ENCODE results near the gene GRIK3.

The GRIK3 gene

DNA sequence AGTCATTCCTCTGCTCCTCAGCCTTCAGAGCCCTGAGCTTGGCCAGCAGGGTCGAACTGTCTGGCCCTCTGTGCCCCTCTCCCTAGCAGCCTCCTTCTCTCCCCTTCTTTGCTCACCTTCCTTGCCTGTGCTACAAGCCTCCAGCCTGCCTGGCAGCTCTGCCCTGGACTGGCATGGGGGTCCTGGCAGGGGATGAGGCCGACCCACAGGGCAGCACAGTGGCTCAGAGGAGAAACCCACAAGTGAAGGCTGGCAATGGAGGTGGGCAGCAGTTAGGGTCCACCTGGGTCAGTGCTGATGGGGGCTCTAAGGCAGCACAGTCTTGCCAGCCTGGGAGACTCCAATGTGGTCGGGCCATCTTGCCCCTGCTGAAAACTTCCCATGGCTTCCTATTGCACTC is 274.2 kb downstream of the GRIK3 start:
- TF ChIP-seq, protein P1, sequence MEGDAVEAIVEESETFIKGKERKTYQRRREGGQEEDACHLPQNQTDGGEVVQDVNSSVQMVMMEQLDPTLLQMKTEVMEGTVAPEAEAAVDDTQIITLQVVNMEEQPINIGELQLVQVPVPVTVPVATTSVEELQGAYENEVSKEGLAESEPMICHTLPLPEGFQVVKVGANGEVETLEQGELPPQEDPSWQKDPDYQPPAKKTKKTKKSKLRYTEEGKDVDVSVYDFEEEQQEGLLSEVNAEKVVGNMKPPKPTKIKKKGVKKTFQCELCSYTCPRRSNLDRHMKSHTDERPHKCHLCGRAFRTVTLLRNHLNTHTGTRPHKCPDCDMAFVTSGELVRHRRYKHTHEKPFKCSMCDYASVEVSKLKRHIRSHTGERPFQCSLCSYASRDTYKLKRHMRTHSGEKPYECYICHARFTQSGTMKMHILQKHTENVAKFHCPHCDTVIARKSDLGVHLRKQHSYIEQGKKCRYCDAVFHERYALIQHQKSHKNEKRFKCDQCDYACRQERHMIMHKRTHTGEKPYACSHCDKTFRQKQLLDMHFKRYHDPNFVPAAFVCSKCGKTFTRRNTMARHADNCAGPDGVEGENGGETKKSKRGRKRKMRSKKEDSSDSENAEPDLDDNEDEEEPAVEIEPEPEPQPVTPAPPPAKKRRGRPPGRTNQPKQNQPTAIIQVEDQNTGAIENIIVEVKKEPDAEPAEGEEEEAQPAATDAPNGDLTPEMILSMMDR (IDR thresholded peaks at IDR 0.05; ENCODE audit: low read depth, low read length, missing control alignments) = no peak
- no peak for DNase-seq (ENCODE audit: low read depth)
- in situ Hi-C loops (cut with HindIII; ENCODE audit: low sequenced_read_pairs) = no loop called here
- no peak overlapping the region for H3K4me3 ChIP-seq (ENCODE audit: low read depth, low read length)

DNA sequence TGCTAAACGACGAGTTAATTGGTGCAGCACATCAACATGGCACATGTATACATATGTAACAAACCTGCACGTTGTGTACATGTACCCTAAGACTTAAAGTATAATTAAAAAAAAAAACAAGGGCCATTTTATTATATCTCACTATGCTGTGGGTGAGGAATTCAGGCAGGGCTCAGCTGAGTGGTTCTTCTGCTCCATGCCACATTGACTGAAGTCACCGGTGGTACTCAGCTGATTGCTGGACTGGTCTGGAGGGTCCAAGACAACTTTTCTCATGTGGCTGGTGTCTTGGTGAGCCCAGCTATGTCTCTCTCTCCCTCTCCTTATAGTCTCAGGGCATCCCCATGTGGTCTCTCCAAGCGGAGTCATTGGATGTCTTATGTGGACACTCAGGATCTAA is 275.0 kb downstream of the GRIK3 start:
- in situ Hi-C loops (cut with HindIII; ENCODE audit: low sequenced_read_pairs) = no loop called here
- TF ChIP-seq, protein P1 (IDR thresholded peaks at IDR 0.05; ENCODE audit: low read depth, low read length, missing control alignments) = no peak
- no peak overlapping the region for H3K4me3 ChIP-seq (ENCODE audit: low read depth, low read length)
- DNase-seq (ENCODE audit: low read depth) = no peak

DNA sequence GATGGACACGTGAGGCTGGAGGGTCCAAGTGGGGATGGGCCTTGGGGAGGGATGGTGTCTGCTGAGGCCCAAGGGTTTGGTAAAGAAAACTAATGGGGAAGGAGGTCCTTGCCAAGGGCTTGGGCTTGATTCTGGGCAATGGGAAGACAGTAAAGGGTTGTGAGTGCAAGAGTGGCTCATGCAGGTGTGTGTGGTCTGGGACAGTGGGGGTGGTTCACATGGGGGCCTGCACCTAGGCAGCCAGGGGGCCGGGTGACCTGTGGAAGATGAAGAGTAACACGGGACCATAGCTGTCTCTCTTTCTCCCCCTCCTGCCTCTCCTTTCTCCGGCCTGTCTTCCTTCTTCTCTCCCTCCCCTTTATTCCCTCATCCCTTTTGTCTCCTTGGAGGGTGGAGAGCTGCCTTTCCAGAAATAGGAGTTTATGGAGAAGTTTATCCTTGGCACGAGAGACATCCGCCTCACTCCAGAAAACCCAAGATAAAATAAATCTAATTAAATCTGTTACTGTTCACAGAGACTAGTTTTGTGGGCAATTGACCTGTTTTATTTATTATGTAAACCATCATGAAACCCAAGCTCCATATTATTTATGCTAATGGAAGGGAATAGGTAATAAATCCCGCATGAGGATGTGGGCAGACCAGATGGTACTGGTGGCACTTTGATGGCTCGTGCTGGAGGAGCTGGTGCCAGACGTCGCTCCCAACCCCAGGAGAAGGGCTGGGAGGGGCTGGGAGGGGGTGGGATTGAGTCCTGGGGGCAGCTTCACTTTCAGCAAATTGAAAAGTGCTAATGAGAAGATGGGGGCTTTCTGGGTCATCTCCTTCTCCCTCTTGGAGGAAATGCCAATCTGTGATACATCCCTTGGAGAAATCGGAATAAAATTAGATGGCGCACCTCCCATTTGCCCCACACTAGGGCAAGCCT is 278.7 kb downstream of the GRIK3 start:
- H3K4me3 ChIP-seq (ENCODE audit: low read depth, low read length) = no peak overlapping the region
- in situ Hi-C loops (cut with HindIII; ENCODE audit: low sequenced_read_pairs) = no loop called here
- TF ChIP-seq, protein P1 (IDR thresholded peaks at IDR 0.05; ENCODE audit: low read depth, low read length, missing control alignments) = no peak
- no peak for DNase-seq (ENCODE audit: low read depth)

DNA sequence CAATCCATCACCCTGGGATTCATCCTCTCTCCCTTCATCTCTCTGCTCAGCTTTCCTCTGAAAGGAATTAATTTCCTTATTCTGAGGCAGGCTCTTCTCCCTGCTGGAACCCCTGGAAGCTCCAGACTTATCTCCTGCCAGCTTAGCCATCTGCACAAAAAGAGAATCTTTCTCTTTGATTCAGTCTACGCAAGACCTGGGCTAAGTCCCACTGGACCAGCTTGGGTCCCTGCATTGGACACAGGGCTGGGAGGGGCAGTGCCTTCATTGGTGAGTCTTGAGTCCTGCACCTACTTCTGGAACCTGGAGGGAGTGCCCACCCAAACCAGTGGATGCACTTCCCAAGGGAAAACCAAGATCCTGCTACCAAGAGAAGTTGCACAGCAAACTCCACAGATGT is 279.9 kb downstream of the GRIK3 start:
- no peak for DNase-seq (ENCODE audit: low read depth)
- in situ Hi-C loops (cut with HindIII; ENCODE audit: low sequenced_read_pairs) = no loop called here
- no peak overlapping the region for H3K4me3 ChIP-seq (ENCODE audit: low read depth, low read length)
- TF ChIP-seq, protein P1 (IDR thresholded peaks at IDR 0.05; ENCODE audit: low read depth, low read length, missing control alignments) = no peak

DNA sequence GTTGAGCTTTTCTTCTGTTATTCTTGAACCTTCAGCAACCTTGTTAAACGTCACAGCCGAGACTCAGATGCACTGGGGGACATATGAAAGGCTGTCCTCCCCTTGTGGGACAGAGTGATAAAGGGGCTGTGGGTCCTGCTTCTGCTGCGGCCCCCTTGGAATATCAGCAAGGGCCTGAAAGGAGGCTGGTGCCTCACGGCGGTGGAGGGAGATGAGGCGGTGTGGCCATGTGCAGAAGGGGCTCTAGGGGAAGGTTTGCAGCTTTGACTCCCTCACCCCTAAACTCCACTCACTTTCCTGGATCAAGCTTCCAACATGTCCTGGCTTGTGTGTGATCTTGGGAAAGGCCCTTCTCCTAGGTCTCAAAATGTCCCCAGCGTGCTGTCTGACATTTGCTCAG is 280.9 kb downstream of the GRIK3 start:
- in situ Hi-C loops (cut with HindIII; ENCODE audit: low sequenced_read_pairs) = no loop called here
- H3K4me3 ChIP-seq (ENCODE audit: low read depth, low read length) = no peak overlapping the region
- no peak for DNase-seq (ENCODE audit: low read depth)
- TF ChIP-seq, protein P1 (IDR thresholded peaks at IDR 0.05; ENCODE audit: low read depth, low read length, missing control alignments) = no peak

DNA sequence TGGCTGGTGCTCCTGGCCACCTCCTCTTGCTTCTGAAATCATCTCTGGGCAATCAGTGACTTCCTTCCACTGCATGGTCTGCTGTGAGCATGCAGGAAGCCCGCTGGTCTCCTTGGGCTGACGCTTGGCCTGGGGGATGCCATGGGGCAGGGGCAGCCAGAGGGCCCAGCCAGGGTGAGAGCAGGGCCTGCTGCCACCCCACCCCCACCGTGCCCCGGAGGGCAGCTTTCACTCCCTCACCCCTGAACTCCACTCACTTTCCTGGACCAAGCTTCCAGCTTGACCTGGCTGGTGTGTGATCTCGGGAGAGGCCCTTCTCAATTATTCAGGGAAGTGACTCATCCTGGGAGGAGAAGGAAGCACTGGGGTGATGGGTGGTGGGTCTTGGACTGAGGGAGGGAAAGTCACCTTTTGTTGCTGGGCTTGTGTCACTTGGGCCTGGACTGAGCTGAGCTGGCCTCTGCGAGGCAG is 281.4 kb downstream of the GRIK3 start:
- DNase-seq (ENCODE audit: low read depth) = no peak

More for the DNA sequence above, 281.4 kb downstream of the GRIK3 start:
- H3K4me3 ChIP-seq (ENCODE audit: low read depth, low read length) = no peak overlapping the region
- TF ChIP-seq, protein P1 (IDR thresholded peaks at IDR 0.05; ENCODE audit: low read depth, low read length, missing control alignments) = no peak
- in situ Hi-C loops (cut with HindIII; ENCODE audit: low sequenced_read_pairs) = no loop called here

Data from astrocyte of the cerebellum (primary cell).